GM18519 (cell line): ENCODE measurements around the gene RPL11.
A peak's percentile ranks its signal among the peaks of the same experiment; 100 is the strongest.
"Not testable (repeated sequence)": the region's sequence is repeated elsewhere in the genome, so short reads cannot be mapped to it uniquely, and the experiment has no call there.

Source experiments
- ATAC-seq: cut with Tn5 transposase; IDR thresholded peaks from one replicate; pipeline ENCODE4 v1.9.1; 2021; ENCODE audit warnings: mild to moderate bottlenecking, moderate library complexity; ENCODE audit not compliant: unreplicated experiment, low FRiP score

RPL11 gene

DNA sequence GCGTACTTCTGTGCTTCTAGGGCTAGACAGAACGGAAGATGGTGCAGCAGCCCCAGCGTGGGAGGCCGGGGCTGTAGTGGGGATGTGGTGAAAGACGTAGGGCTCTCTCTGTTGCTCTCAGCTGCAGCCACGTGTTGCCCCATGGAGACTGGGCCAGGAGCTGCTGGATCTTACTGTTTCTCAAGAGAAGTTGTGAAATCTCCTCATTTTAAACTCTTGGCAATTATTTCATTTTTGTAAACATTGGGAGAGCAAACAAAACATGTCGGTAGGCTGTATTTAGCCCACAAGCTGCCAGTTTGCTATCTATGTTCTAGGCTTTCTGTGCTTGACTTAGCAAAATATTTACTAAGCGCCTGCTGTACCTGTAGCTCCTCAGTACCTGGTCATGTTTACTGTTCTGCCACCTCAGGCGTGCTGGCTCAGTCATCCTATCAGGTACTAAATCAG is 35.8 kb downstream of the RPL11 start:
- ATAC-seq: no peak

DNA sequence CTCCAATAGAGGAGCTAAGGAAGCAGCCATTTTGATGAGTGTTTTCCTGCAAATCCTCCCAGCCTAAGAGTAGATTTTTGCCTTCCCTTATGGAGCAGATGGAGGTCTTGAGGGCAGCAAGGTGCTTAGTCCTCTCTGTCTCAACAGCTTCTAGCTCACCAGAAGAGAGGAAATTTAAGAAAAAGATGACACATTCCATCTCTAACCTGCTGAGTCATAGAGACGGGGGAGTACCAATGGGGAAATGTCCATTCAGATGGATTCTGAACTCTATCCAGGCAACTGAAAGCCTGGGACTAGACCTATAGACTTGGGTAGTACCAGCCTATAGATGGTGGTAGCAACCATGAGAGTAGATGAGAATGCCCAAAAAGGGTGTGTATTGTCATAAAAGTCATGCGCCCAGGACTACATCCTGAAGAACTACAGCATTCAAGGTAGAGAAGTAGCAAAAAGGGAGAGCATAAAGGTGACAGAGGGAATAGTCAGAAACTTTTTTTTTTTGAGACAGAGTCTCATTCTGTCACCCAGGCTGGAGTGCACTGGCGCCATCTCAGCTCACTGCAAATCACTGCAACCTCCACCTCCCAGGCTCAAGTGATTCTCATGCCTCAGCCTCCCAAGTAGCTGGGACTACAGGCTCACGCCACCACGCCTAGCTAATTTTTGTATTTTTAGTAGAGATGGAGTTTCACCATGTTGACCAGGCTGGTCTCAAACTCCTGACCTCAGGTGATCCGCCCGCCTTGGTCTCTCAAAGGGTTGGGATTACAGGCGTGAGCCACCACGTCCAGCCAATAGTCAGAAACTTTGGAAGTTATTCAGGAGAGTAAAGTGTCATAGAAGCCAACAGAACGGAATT is 41.0 kb downstream of the RPL11 start:
- no peak for ATAC-seq

DNA sequence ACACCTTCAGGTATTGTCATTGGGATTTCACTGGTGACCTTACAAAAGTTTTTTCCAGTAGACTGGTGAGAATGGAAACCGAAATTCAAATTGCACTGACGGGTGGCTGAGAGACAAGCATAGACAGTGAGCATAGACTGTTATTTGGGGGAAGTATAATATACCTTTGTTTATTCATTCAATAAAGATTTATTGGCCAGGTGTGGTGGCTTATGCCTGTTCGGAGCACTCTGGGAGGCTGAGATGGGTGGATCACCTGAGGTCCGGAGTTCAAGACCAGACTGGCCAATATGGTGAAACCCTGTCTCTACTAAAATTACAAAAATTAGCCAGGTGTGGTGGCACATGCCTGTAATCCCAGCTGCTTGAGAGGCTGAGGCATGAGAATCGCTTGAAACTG is 41.7 kb downstream of the RPL11 start:
- not testable (repeated sequence) for ATAC-seq

DNA sequence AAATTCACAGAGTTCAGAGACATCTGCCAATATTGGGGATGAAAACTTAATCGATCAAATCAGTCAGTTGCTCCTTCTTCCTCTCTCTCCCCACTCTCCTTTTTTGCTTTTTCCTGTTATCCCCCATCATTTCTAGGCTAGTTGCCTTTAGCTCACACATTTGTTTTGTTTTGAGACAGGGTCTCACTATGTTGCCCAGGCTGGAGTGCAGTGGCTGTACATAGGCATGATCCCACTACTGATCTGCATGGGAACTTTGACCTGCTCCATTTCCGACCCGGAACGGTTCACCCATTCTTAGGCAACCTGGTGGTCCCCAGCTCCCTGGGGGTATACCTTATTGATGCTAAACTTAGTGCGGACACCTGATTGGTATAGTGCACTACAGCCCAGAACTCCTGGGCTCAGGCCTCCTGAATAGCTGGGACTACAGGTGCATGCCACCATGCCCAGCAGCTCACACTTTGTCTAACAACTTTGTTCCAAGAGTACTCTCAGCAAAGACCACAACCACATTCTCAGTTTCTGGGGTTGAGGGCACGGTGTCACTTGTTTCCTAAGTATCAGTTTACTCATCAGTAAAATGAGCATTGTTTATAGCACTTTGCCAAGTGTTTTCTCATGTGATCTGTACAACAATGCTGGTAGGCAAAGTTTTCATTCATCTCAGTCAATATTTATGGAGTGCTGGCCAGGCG is 45.0 kb downstream of the RPL11 start:
- ATAC-seq: no peak

DNA sequence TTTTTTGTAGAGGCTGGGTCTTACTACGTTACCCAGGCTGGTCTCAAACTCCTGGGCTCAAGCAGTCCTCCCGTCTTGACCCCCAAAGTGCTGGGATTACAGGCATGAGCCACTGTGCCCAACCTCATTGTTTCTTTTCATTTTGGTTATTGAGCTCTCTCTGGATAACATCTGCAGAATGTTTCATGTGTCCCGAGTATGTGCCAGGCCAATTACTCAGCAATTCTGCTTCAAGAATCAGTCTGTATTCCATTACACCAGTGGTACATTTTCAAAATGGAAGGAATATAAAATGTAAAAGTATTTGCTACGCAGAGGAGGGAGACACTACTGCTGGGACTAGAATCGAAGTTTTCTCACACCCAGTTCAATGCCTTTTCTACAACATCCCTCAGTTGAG is 50.0 kb downstream of the RPL11 start:
- no peak for ATAC-seq

DNA sequence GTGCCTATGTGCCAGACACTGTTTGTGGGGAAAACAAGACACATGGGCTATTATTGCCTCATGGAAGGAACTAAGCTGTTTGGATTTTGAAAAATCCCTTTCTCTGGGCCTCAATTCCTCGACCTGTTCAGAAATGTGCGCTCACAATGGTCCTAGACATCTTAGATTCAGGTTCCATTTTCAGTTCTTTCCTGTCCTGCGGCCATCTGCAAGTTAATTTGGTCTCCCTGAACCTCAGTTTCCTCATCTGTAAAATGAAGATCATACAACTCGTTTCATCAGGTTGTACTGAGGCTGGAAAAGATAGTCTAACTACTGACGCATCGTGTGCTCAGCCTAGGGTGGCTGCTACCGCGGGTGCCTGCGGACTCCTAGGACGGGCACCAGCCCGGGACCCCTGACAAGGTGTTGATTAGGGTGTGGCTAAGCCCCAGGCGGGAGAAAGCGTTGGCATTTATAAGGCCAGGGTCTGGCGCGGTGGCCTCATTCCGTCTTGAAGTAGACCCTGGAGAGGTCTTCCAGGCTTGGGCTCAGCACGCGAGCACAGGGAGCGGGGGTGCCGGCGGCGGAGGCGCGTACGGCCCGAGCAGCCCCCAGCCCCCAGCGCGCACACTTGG is 51.2 kb downstream of the RPL11 start:
- ATAC-seq: no peak

DNA sequence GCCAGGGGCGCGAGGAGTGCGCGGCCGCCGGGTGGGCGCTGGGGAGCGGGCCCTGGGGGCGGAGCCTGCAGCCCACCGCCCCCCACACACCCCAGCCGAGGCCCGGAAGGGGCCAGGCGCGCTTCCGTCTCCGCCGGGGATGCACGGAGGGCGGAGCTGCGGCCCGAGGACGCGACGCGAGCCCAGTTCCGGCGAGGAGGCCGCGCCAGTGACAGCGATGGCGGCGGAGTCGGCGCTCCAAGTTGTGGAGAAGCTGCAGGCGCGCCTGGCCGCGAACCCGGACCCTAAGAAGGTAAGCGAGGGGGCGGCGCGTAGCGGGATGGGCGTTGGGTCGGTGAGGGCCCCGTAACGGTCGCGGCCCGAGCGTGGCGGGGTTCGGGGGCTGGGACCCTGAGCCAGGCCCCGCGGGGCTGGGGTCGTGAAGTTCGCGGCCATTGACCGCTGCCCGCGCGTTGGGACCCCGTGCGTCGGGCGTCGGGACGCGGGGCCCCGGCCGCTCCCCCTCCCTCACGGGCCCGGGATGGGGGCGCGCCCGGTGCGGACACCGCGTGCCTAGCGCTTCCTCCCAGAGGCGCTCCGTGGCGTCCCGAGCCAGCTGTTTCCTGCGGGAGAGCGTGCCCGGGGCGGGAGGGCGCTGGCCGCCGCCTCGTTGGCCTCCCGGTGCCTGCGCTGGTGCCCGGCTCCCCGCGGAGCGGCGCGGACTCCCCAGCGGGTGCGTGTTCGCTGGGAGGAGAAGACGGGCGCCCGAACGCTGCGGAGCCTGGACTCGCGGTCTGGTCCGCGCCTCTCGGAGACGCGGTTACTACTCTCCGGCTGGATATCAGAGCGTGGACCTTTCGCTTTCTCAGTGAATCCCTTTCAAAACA is 51.9 kb downstream of the RPL11 start, which contains the start of gene ELOA:
Gene ELOA (plus strand): TSS at position 185 of the 866 bp plus-strand sequence. CDS start 33 bp downstream, at position 218.
- ATAC-seq: peak; percentile 60

DNA sequence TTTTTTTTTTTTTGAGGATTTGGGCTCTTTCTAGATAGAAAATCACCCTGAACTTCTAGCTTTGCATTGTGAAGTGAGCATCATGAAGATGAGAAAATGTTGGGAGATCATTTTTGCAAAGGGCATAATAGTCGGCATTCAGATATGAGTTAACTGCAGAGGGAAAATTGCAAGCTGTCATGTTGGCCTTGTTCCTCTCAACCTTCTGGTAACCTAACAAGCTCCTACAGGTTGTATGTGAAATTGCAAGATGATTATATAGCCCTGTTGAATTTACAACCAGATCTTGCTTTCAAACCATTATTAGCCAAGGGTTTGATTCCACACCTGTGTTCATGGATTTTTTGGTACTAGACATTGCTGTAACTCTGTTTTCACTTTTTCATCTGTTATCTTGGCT is 53.9 kb downstream of the RPL11 start:
- no peak for ATAC-seq
